Keratinocyte (primary cell): ENCODE measurements around the gene ATG9B.

ENCODE experiments used
- CTCF ChIP-seq, 3 experiments: IDR thresholded peaks in 1 of 3; conservative IDR thresholded peaks in 1 of 3; optimal IDR thresholded peaks in 1 of 3; 2 replicates in 2 of 3; 3 replicates in 1 of 3; pipeline versions ENCODE3 to v1.5.1; 2011; ENCODE audit warnings: low read length in 3 of 3, mild to moderate bottlenecking in 3 of 3, moderate library complexity in 2 of 3, control low read depth in 1 of 3, inconsistent platforms in 1 of 3; ENCODE audit not compliant: insufficient read depth in 2 of 3; ENCODE audit errors: extremely low read depth in 1 of 3
- EZH2 ChIP-seq: IDR thresholded peaks from one replicate; pipeline ENCODE4 v1.6.1; 2012; ENCODE audit warnings: inconsistent platforms, mild to moderate bottlenecking, low read length, moderate library complexity

DNA sequence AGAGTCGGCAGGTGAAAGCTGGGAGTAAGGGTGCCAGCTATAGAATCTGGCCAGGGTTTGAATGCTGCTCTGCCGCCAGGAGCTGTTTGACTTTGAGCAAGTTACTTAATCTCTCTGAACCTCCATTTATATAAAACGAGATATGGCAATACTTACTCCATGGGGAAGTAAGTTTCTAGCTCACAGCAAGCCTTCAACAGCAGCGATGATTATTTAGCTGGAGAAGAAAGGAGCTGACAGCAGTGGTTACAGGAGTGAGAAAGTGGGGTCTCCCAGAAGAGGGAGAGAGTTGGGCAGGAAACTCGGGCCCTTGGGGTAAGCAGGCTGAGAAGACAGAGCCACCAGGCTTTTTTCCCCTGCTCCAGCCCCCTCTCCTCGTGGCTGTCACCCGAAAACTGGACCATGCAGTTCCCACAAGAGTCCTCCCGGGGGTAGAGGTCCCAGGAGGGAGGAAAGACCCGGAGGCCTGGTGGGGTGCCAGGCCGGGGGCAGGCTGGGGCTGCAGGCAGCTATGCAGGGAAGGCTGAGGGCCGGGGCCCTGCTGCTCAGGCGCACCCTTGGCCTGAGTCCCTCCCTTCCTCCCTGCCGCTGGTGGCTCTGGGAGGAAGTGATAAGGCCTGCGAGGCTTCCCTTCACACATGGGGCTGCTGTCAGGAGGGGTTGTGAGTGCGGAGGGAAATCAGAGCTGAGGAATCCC is 30.0 kb downstream of the ATG9B start:
- TF ChIP-seq CTCF (optimal IDR thresholded peaks at IDR 0.05 in 1 of 3, IDR thresholded peaks at IDR 0.05 in 1 of 3, conservative IDR thresholded peaks at IDR 0.05 in 1 of 3; ENCODE audit: extremely low read depth in 1 of 3, insufficient read depth in 2 of 3, low read length in 3 of 3), result no peak
- no peak for TF ChIP-seq EZH2
